Fibroblast of the aortic adventitia (primary cell): ENCODE results near the gene IFRD1. TPM values are rescaled to one million over a fixed set of nuclear protein-coding genes. Genes with fewer than 3 reads are reported as not detected.

Source experiments
- DNase-seq: peaks from one replicate; pipeline ENCODE4 v3.0.0-alpha.2; 2010; ENCODE audit warnings: low read depth
- H3K4me3 ChIP-seq: 2 replicates; pipeline ENCODE4 v1.5.1; 2011; ENCODE audit warnings: low read depth, mild to moderate bottlenecking, control low read depth, low read length, moderate library complexity
- total RNA-seq: library from RNA; depleted of rRNA; stranded (reverse); fragments of >200 nt; gene quantifications from 2 replicates; pipeline ENCODE4 v1.2.3, GENCODE V29; 2012; ENCODE audit warnings: low replicate concordance
- TF ChIP-seq, protein P1 (sequence below): IDR thresholded peaks from 2 replicates; pipeline ENCODE4 v1.5.1; 2011; ENCODE audit warnings: mild to moderate bottlenecking, low read length, control low read depth, inconsistent platforms; ENCODE audit not compliant: insufficient read depth

IFRD1 gene
- total RNA-seq, 1 donor, result 49.5 TPM

DNA sequence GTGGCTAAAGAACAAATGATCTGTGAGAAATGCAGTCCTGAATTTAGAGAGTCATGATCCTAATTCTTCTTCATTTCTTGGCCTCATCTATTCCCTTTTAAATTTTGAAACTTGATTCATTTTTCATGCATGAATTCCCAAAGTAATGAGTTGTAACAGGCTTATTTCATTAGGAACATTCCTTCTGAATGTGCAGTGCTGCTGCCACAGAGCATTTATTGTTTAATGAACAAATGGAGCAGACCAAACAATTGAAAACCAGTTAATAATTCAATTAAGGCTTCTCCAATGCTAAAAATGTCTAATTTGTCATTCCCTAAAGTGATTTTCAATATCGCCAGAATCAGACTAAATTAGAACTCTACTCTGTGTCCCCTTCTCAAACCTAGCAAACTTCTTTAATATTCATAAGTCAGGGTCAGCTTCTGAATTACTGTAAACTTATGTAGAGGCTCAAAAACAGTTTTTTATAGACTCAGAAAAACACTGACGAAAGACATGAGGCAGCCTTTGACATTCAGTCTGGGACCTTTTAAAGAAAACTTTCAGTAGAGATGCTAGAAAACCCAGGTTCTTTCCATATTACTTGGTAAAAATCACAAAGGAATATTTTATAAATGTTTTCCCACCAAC lies 45.0 kb downstream of the IFRD1 start:
- TF ChIP-seq, protein P1, sequence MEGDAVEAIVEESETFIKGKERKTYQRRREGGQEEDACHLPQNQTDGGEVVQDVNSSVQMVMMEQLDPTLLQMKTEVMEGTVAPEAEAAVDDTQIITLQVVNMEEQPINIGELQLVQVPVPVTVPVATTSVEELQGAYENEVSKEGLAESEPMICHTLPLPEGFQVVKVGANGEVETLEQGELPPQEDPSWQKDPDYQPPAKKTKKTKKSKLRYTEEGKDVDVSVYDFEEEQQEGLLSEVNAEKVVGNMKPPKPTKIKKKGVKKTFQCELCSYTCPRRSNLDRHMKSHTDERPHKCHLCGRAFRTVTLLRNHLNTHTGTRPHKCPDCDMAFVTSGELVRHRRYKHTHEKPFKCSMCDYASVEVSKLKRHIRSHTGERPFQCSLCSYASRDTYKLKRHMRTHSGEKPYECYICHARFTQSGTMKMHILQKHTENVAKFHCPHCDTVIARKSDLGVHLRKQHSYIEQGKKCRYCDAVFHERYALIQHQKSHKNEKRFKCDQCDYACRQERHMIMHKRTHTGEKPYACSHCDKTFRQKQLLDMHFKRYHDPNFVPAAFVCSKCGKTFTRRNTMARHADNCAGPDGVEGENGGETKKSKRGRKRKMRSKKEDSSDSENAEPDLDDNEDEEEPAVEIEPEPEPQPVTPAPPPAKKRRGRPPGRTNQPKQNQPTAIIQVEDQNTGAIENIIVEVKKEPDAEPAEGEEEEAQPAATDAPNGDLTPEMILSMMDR, result no peak
- no peak for DNase-seq
- H3K4me3 ChIP-seq, result no peak overlapping the region

DNA sequence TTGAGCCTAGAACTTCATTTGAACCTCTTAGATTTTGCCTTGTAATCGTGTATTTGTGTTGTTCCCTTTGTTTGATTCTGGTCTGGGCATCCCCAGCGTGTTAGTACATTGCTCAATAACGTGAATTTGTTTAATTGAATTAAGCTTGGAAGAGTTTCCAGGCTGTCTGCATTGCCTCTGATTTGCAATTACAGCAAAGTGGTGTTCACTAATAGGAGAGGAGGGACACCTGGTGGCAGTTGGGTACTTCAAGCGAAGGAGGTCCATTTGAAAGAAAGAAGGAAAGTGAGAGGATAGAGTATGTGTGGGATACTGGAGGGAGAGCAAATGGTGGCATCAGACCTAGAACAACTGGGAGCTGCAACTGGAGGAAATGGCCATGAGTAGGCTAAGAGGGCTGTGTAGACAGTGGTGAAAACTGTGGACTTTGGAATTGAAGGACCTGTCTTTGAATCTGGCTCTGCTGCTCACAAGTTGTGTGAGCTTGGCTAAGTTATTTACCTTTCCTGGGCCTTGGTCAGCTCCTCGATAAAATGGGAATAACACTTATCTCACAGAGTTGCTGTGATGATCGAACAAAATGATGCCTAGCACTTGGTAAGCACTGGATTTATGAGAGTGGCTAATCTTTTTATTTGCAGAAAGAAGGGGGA lies 45.7 kb downstream of the IFRD1 start:
- TF ChIP-seq, protein P1, result peak; percentile 70
- peak; percentile 80 for DNase-seq
- H3K4me3 ChIP-seq, result no peak overlapping the region

DNA sequence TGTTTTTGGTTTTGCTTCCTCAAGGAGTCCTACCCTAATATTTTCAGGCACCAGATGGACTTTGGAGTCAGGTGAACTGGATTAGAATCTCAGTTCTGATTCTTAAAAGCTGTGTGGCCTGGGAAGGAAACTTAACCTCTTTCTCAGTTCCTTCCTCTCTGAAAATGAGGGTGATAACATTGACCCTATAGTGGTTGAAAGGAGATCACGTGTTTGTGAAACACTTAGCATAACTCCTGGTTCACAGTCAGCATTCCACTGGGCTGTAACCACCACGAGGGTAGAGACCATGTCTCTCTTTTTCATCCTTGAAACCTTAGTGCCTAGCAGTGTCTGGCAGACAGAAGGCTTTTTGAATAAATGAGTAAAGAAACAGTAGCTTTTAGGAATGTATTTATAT lies 47.2 kb downstream of the IFRD1 start:
- TF ChIP-seq, protein P1, result no peak
- no peak for DNase-seq
- no peak overlapping the region for H3K4me3 ChIP-seq

DNA sequence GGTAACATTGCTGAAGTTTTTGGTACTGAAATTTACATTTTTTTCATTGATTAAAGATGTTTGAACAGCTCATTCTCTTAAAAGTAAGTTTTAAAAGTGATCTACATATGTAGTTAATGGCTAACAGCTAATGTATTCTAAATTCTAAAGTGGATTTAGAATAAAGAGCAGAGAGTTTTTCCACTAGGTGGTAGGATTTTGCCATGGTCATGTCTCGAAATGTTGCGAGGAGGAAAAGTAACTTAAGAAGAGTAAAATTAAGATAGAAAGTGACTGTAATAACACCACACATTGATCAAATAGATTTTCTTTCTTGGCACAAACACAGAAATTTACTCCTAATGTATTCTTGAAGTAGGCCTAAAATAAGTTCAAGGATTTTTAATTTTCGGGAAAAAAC lies 50.4 kb downstream of the IFRD1 start:
- TF ChIP-seq, protein P1, result peak; percentile 25
- no peak overlapping the region for H3K4me3 ChIP-seq
- DNase-seq, result peak; percentile 31

DNA sequence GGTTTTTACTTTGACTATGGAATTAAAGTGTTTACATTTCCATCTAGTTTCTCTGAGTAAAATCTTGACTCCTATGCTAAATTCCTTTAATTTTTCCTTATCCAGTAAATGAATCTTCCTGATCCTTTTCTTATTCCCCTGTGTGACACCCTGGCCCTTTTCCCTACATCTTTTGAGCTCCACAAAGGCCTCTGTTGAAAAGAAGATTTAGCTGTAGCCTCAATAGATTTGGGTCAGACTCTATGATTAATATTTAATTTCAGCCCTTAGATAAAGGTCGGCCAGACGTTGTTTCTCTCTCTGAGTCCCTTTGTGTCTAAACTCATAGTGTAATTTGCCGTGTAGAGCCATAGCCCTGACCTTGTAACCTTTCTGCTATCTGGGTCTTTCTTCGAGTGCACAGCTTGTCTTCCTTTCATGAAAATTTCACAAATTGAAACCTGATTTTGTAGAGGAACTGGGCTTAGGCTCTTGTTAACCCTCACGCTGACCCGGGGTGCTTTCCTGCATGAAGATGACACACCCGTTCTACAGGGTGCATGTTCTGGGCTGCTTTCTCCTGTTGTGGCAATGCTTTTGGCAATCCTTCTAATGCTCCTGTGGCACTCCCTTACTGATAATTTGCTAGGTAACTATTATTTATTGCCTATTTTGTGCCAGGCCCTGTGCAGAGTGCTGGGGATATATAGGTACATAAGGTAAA lies 51.7 kb downstream of the IFRD1 start:
- no peak for DNase-seq
- H3K4me3 ChIP-seq, result no peak overlapping the region
- TF ChIP-seq, protein P1, result no peak

DNA sequence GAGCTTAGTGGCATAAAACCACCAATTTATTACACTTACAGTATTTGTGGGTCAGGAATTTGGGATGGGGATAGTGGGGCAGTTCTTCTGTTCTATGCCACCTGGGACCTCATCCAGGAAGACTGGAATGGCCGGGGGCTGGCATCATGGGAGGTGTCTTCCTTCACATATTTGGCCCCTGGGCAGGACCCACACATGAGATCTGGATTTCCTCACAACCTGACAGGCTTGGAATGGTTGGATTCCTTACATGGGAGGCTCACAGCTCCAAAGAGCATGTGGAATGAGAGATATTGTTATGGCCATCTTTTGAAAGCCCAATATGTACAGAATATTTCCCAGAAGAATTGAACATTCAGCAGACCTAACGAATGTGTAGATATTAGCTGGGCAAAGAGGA lies 52.4 kb downstream of the IFRD1 start:
- TF ChIP-seq, protein P1, result no peak
- no peak for DNase-seq
- no peak overlapping the region for H3K4me3 ChIP-seq
